ENCODE measurements around the gene SIRPB2. TPM values are rescaled to one million over a fixed set of nuclear protein-coding genes. Genes with fewer than 3 reads are reported as not detected.

The SIRPB2 gene
- total and polyA plus RNA-seq, 10 of the 15 experiments (the other 5 are each of a cell fraction or from before 2014, with no cell fraction given), result not detected

DNA sequence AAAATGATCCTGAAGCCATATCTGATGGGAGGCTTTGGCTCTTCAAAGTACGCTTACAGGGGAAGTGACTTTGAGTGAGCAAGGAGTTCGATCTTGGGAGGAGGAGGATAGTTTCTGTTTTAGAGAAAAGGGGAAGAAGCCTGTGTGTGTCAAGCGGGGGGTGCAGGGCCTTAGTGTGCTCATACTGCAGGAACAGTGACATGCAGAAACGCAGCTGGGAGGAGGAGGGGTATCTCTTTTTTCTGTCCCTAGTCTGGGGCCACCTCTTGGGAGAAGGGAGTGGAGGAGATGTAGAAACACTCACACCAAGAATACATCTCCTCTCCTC, 46.5 kb upstream of the SIRPB2 start (continued):
- no peak for TF ChIP-seq EZH2 (IDR thresholded peaks at IDR 0.05; ENCODE audit: borderline replicate concordance, control insufficient read depth, low read depth, low read length)
- no peak for TF ChIP-seq STAT3 (IDR thresholded peaks at IDR 0.05; ENCODE audit: low read depth, low read length)
- no peak for TF ChIP-seq LARP7 (IDR thresholded peaks at IDR 0.05)
- TF ChIP-seq, protein P1, sequence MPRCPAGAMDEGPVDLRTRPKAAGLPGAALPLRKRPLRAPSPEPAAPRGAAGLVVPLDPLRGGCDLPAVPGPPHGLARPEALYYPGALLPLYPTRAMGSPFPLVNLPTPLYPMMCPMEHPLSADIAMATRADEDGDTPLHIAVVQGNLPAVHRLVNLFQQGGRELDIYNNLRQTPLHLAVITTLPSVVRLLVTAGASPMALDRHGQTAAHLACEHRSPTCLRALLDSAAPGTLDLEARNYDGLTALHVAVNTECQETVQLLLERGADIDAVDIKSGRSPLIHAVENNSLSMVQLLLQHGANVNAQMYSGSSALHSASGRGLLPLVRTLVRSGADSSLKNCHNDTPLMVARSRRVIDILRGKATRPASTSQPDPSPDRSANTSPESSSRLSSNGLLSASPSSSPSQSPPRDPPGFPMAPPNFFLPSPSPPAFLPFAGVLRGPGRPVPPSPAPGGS (IDR thresholded peaks at IDR 0.05; ENCODE audit: borderline replicate concordance, insufficient read depth, low read depth, low read length, poor library complexity, severe bottlenecking), result no peak
- TF ChIP-seq BCL11A (IDR thresholded peaks at IDR 0.05; ENCODE audit: low read depth, low read length), result 0 out of 2 replicates have a peak, but pooled peaks have one; percentile 20
- TF ChIP-seq SIX5 (IDR thresholded peaks at IDR 0.05; ENCODE audit: low read depth, low read length, severe bottlenecking), result no peak
- no peak for TF ChIP-seq YY1 (IDR thresholded peaks at IDR 0.05; ENCODE audit: low read depth, low read length)
- TF ChIP-seq TCF3 (IDR thresholded peaks at IDR 0.05; ENCODE audit: borderline replicate concordance, insufficient read depth, low read depth, low read length), result no peak
- TF ChIP-seq HDAC6 (IDR thresholded peaks at IDR 0.05; ENCODE audit: unreplicated experiment), result no peak
- no peak for TF ChIP-seq BRCA1 (IDR thresholded peaks at IDR 0.05; ENCODE audit: low read depth, low read length)
- no peak for TF ChIP-seq NRF1 (conservative IDR thresholded peaks at IDR 0.05; ENCODE audit: low read depth, low read length)
- no peak for TF ChIP-seq RAD51 (IDR thresholded peaks at IDR 0.05)
- no peak for TF ChIP-seq KDM1A (IDR thresholded peaks at IDR 0.05; ENCODE audit: borderline replicate concordance)
- TF ChIP-seq SREBF2 (IDR thresholded peaks at IDR 0.05; ENCODE audit: low read length), result no peak
- 0 out of 2 replicates have a peak, but pooled peaks have one; percentile 8 for TF ChIP-seq RUNX3 (IDR thresholded peaks at IDR 0.05; ENCODE audit: low read length)
- peak; percentile 59; the same call in 1 of the 2 replicates for TF ChIP-seq CREM (IDR thresholded peaks at IDR 0.05; ENCODE audit: low read depth)
- TF ChIP-seq FOXK2 (IDR thresholded peaks at IDR 0.05), result no peak
- TF ChIP-seq, protein P2, sequence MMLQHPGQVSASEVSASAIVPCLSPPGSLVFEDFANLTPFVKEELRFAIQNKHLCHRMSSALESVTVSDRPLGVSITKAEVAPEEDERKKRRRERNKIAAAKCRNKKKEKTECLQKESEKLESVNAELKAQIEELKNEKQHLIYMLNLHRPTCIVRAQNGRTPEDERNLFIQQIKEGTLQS (IDR thresholded peaks at IDR 0.05; ENCODE audit: borderline replicate concordance, extremely low read depth, low read depth, low read length), result no peak
- TF ChIP-seq POLR2AphosphoS2 (IDR thresholded peaks at IDR 0.05; ENCODE audit: low read depth, low read length), result no peak
- TF ChIP-seq CBX5 (IDR thresholded peaks at IDR 0.05; ENCODE audit: low read depth), result no peak
- no peak for TF ChIP-seq ZNF622 (IDR thresholded peaks at IDR 0.05)
- no peak for TF ChIP-seq POLR2A (IDR thresholded peaks at IDR 0.05; ENCODE audit: low read depth, low read length)
- TF ChIP-seq, protein P3, sequence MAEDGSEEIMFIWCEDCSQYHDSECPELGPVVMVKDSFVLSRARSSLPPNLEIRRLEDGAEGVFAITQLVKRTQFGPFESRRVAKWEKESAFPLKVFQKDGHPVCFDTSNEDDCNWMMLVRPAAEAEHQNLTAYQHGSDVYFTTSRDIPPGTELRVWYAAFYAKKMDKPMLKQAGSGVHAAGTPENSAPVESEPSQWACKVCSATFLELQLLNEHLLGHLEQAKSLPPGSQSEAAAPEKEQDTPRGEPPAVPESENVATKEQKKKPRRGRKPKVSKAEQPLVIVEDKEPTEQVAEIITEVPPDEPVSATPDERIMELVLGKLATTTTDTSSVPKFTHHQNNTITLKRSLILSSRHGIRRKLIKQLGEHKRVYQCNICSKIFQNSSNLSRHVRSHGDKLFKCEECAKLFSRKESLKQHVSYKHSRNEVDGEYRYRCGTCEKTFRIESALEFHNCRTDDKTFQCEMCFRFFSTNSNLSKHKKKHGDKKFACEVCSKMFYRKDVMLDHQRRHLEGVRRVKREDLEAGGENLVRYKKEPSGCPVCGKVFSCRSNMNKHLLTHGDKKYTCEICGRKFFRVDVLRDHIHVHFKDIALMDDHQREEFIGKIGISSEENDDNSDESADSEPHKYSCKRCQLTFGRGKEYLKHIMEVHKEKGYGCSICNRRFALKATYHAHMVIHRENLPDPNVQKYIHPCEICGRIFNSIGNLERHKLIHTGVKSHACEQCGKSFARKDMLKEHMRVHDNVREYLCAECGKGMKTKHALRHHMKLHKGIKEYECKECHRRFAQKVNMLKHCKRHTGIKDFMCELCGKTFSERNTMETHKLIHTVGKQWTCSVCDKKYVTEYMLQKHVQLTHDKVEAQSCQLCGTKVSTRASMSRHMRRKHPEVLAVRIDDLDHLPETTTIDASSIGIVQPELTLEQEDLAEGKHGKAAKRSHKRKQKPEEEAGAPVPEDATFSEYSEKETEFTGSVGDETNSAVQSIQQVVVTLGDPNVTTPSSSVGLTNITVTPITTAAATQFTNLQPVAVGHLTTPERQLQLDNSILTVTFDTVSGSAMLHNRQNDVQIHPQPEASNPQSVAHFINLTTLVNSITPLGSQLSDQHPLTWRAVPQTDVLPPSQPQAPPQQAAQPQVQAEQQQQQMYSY (CRISPR knock-in tag; IDR thresholded peaks at IDR 0.05), result no peak
- TF ChIP-seq ETV6 (conservative IDR thresholded peaks at IDR 0.05 in 1 of 2, IDR thresholded peaks at IDR 0.05 in 1 of 2; ENCODE audit: borderline replicate concordance in 1 of 2, low read depth in 1 of 2), result no peak
- no peak for TF ChIP-seq SP1 (IDR thresholded peaks at IDR 0.05; ENCODE audit: low read depth, low read length)
- no peak for TF ChIP-seq SMC3 (IDR thresholded peaks at IDR 0.05; ENCODE audit: borderline replicate concordance, low read length)
- no peak for TF ChIP-seq RB1 (IDR thresholded peaks at IDR 0.05; ENCODE audit: borderline replicate concordance)
- peak; percentile 89 for TF ChIP-seq EED (IDR thresholded peaks at IDR 0.05; ENCODE audit: low read depth)

Data from GM12878 (cell line).